ENCODE data around the gene LRRC28. TPM values are rescaled to one million over a fixed set of nuclear protein-coding genes. Genes with fewer than 3 reads are reported as not detected.

LRRC28 gene
- total and polyA plus RNA-seq, 9 of the 15 experiments (the other 6 are each of a cell fraction or from before 2014, with no cell fraction given): 5.5 to 17.4 (median 7.9) TPM

GRCh38 chr15:99437315-99438223 is 186.3 kb downstream of the LRRC28 start:
- DNase-seq (ENCODE audit: extremely low read depth in 1 of 4, low spot score in 3 of 4): no peak
- H4K20me1 ChIP-seq (replicated peaks; ENCODE audit: control insufficient read depth, insufficient read depth, low read length): peaks cover 16% of the 10 kb centered on the region
- no peak overlapping the region for H3K9ac ChIP-seq (ENCODE audit: insufficient read depth in 1 of 2, low read depth in 2 of 2, low read length in 2 of 2)
- H3K4me3 ChIP-seq: no peak overlapping the region
- no peaks in the 10 kb centered on the region for H3K9me1 ChIP-seq (ENCODE audit: control insufficient read depth, insufficient read depth, low read length)
- WGBS (ENCODE audit: insufficient coverage, low coverage, missing lambda C conversion rate): 2% methylated on average over 20 of the region's 23 CpGs
- FAIRE-seq: no peak
- no peak for ATAC-seq
- in situ Hi-C loops (cut with MboI) (no loop called here), intact Hi-C loops (cut with micrococcal nuclease) (no loop called here)
- H3K79me2 ChIP-seq (ENCODE audit: control insufficient read depth, insufficient read depth, low read length): no peaks in the 10 kb centered on the region
- ChIA-PET CTCF (ENCODE audit: low intra/inter-chr PET ratio) (no interaction called here), POLR2A (interaction anchor here (0.5 kb wide), 1 partner anchor 11 kb away, joined by 3 read pairs; no protein-coding TSS in a partner anchor)
- peaks cover 38 to 93% of the 10 kb centered on the region in 2 experiments for H3K27me3 ChIP-seq (ENCODE audit: control insufficient read depth in 2 of 2, insufficient read depth in 2 of 2, low read length in 2 of 2)
- H3K27ac ChIP-seq (ENCODE audit: extremely low read depth, low read depth, low read length): no peak overlapping the region
- H3K9me3 ChIP-seq (replicated peaks; ENCODE audit: control insufficient read depth, insufficient read depth, low read depth, low read length): no peaks in the 10 kb centered on the region
- no peaks in the 10 kb centered on the region for H3K36me3 ChIP-seq (ENCODE audit: control insufficient read depth, insufficient read depth, low read length)
- no peak overlapping the region for H2AFZ ChIP-seq (ENCODE audit: low read depth, low read length)
- peaks cover 0 to 22% of the 10 kb centered on the region in 2 experiments; a peak in 3 of 5 replicates for H3K4me1 ChIP-seq (replicated peaks in 1 of 2; ENCODE audit: control insufficient read depth in 2 of 2, insufficient read depth in 2 of 2, low read length in 2 of 2)
- BruUV-seq (replicated peaks): no TSS peak
- no peak for TF ChIP-seq HDAC8 (tag; IDR thresholded peaks at IDR 0.05)
- no peak overlapping the region for H3K4me2 ChIP-seq (ENCODE audit: insufficient read depth, low read length)

- POLR2A ChIA-PET: no interaction called here
- no peaks in the 10 kb centered on the region for H3K79me2 ChIP-seq (ENCODE audit: control insufficient read depth, insufficient read depth, low read length)
- no peak overlapping the region for H3K4me2 ChIP-seq (ENCODE audit: insufficient read depth, low read length)
- intact Hi-C loops (cut with micrococcal nuclease): no loop called here
- ATAC-seq: no peak
- H3K4me3 ChIP-seq: no peak overlapping the region
- 4% methylated on average over 10 of the region's 11 CpGs for WGBS (ENCODE audit: insufficient coverage, low coverage, missing lambda C conversion rate)
- H3K27me3 ChIP-seq (ENCODE audit: control insufficient read depth in 2 of 2, insufficient read depth in 2 of 2, low read length in 2 of 2): peaks cover 38 to 93% of the 10 kb centered on the region in 2 experiments
- H3K4me1 ChIP-seq (replicated peaks in 1 of 2; ENCODE audit: control insufficient read depth in 2 of 2, insufficient read depth in 2 of 2, low read length in 2 of 2): peaks cover 0 to 16% of the 10 kb centered on the region in 2 experiments; a peak in 3 of 5 replicates
- peaks cover 16% of the 10 kb centered on the region for H4K20me1 ChIP-seq (replicated peaks; ENCODE audit: control insufficient read depth, insufficient read depth, low read length)
- no peaks in the 10 kb centered on the region for H3K36me3 ChIP-seq (ENCODE audit: control insufficient read depth, insufficient read depth, low read length)
- no peak for FAIRE-seq
- no peak overlapping the region for H2AFZ ChIP-seq (ENCODE audit: low read depth, low read length)
- no peak for DNase-seq (ENCODE audit: extremely low read depth in 1 of 4, low spot score in 3 of 4)
- no peaks in the 10 kb centered on the region for H3K9me1 ChIP-seq (ENCODE audit: control insufficient read depth, insufficient read depth, low read length)
- no peak overlapping the region for H3K27ac ChIP-seq (ENCODE audit: extremely low read depth, low read depth, low read length)
- CTCF ChIA-PET (ENCODE audit: low intra/inter-chr PET ratio): no interaction called here
- H3K9me3 ChIP-seq (replicated peaks; ENCODE audit: control insufficient read depth, insufficient read depth, low read depth, low read length): no peaks in the 10 kb centered on the region
- in situ Hi-C loops (cut with MboI): no loop called here
- BruUV-seq (replicated peaks): no TSS peak
- H3K9ac ChIP-seq (ENCODE audit: insufficient read depth in 1 of 2, low read depth in 2 of 2, low read length in 2 of 2): no peak overlapping the region
- TF ChIP-seq ZNF830 (CRISPR knock-in tag; IDR thresholded peaks at IDR 0.05) (no peak), ZNF57 (CRISPR knock-in tag; IDR thresholded peaks at IDR 0.05) (no peak), BACH1 (tag; IDR thresholded peaks at IDR 0.05) (no peak), STAT6 (CRISPR knock-in tag; IDR thresholded peaks at IDR 0.05) (no peak), CREM (IDR thresholded peaks at IDR 0.05; ENCODE audit: low read depth) (no peak), BCLAF1 (IDR thresholded peaks at IDR 0.05; ENCODE audit: borderline replicate concordance in 1 of 2, control insufficient read depth in 1 of 2, low read depth in 2 of 2, low read length in 1 of 2) (no peak), KAT2B (IDR thresholded peaks at IDR 0.05; ENCODE audit: low read depth, low read length) (no peak), TFAM (CRISPR knock-in tag; conservative IDR thresholded peaks at IDR 0.05) (no peak)
Measured at GRCh38 chr15:99438224-99438585, 186.9 kb downstream of the LRRC28 start.

Data from K562 (cell line).